Measurements from ENCODE around the gene NLRP3.
"Not testable (repeated sequence)": the region's sequence is repeated elsewhere in the genome, so short reads cannot be mapped to it uniquely, and the experiment has no call there.

NLRP3 gene

GRCh38 chr1:247440001-247440620 lies 24.1 kb downstream of the NLRP3 start:
- FAIRE-seq, result no peak

- no peak for FAIRE-seq
These were observed 25.6 kb downstream of the NLRP3 start for GRCh38 chr1:247441606-247442005.

- no peak for FAIRE-seq
These were observed 26.2 kb downstream of the NLRP3 start for GRCh38 chr1:247442164-247442563.

- FAIRE-seq, result no peak
These were observed 27.7 kb downstream of the NLRP3 start for GRCh38 chr1:247443641-247444040.

- no peak for FAIRE-seq
These were observed 28.6 kb downstream of the NLRP3 start for GRCh38 chr1:247444571-247444970.

GRCh38 chr1:247445526-247446356 lies 29.8 kb downstream of the NLRP3 start:
- FAIRE-seq, result no peak

GRCh38 chr1:247447162-247447909 lies 31.4 kb downstream of the NLRP3 start:
- no peak for FAIRE-seq

GRCh38 chr1:247448107-247448791 lies 32.3 kb downstream of the NLRP3 start:
- no peak for FAIRE-seq

- FAIRE-seq, result no peak
These were observed 35.5 kb downstream of the NLRP3 start for GRCh38 chr1:247451388-247452010.

- no peak for FAIRE-seq
These were observed 36.6 kb downstream of the NLRP3 start for GRCh38 chr1:247452447-247453039.

- FAIRE-seq, result no peak
These were observed 37.3 kb downstream of the NLRP3 start for GRCh38 chr1:247453245-247453644.

- no peak for FAIRE-seq
These were observed 38.0 kb downstream of the NLRP3 start for GRCh38 chr1:247453997-247454396.

GRCh38 chr1:247456021-247456420 lies 40.0 kb downstream of the NLRP3 start:
- FAIRE-seq, result no peak

GRCh38 chr1:247456914-247457639 lies 41.1 kb downstream of the NLRP3 start:
- FAIRE-seq, result no peak

GRCh38 chr1:247459507-247459906 lies 43.5 kb downstream of the NLRP3 start:
- FAIRE-seq, result no peak

- no peak for FAIRE-seq
These were observed 49.8 kb downstream of the NLRP3 start for GRCh38 chr1:247465796-247466195.

- no peak for FAIRE-seq
These were observed 51.2 kb downstream of the NLRP3 start for GRCh38 chr1:247467129-247467528.

- no peak for FAIRE-seq
These were observed 52.6 kb downstream of the NLRP3 start for GRCh38 chr1:247468481-247469140.

- no peak for FAIRE-seq
These were observed 53.2 kb downstream of the NLRP3 start for GRCh38 chr1:247469141-247469535.

- not testable (repeated sequence) for FAIRE-seq
These were observed 55.0 kb downstream of the NLRP3 start for GRCh38 chr1:247470942-247471429.

Measured in colon (tissue), 2 donors.